Measurements from ENCODE around the gene PSMA1.
A peak's percentile ranks its signal among the peaks of the same experiment; 100 is the strongest.

PSMA1 gene

GRCh38 chr11:14519917-14520746, at the start of gene PSMA1 (continued):
- TF ChIP-seq PRDM2 (tag by site-specific recombination; IDR thresholded peaks at IDR 0.05; ENCODE audit: borderline replicate concordance) (no peak), ZNF362 (tag by site-specific recombination; IDR thresholded peaks at IDR 0.05) (no peak), SP7 (tag by site-specific recombination; IDR thresholded peaks at IDR 0.05) (peak; percentile 24; the same call in 1 of the 2 replicates), ZBTB10 (tag by site-specific recombination; IDR thresholded peaks at IDR 0.05) (no peak), KLF10 (tag by site-specific recombination; IDR thresholded peaks at IDR 0.05) (0 out of 2 replicates have a peak, but pooled peaks have one; percentile 17), ZBTB17 (tag by site-specific recombination; IDR thresholded peaks at IDR 0.05) (peak; percentile 99), ZBTB20 (tag by site-specific recombination; IDR thresholded peaks at IDR 0.05) (no peak), ZNF23 (tag by site-specific recombination; IDR thresholded peaks at IDR 0.05; ENCODE audit: borderline replicate concordance) (no peak), ZNF791 (tag by site-specific recombination; IDR thresholded peaks at IDR 0.05) (no peak), SETDB1 (IDR thresholded peaks at IDR 0.05; ENCODE audit: insufficient read length, low read length) (peak; percentile 60), ZNF623 (tag by site-specific recombination; IDR thresholded peaks at IDR 0.05) (no peak; the same call in none of the 2 replicates), ZNF626 (tag by site-specific recombination; IDR thresholded peaks at IDR 0.05) (no peak), ZNF311 (tag by site-specific recombination; IDR thresholded peaks at IDR 0.05; ENCODE audit: borderline replicate concordance) (no peak), ZNF423 (tag by site-specific recombination; IDR thresholded peaks at IDR 0.05) (no peak), WT1 (tag by site-specific recombination; IDR thresholded peaks at IDR 0.05) (peak; percentile 8; the same call in 1 of the 2 replicates), ZNF510 (tag by site-specific recombination; IDR thresholded peaks at IDR 0.05; ENCODE audit: insufficient replicate concordance) (no peak), ZNF501 (tag by site-specific recombination; IDR thresholded peaks at IDR 0.05) (peak; percentile 45; the same call in 1 of the 2 replicates), ZNF302 (tag by site-specific recombination; IDR thresholded peaks at IDR 0.05; ENCODE audit: low read depth) (no peak), ZNF768 (tag by site-specific recombination; IDR thresholded peaks at IDR 0.05) (no peak), ZNF560 (tag by site-specific recombination; IDR thresholded peaks at IDR 0.05; ENCODE audit: borderline replicate concordance) (no peak), ZNF785 (tag by site-specific recombination; IDR thresholded peaks at IDR 0.05) (no peak), ELK4 (IDR thresholded peaks at IDR 0.05; ENCODE audit: borderline replicate concordance, low read depth, low read length) (no peak), INSM2 (tag by site-specific recombination; IDR thresholded peaks at IDR 0.05) (no peak), PATZ1 (tag by site-specific recombination; IDR thresholded peaks at IDR 0.05) (peak; percentile 26)
